SU-DHL-6 (cell line): ENCODE results near the gene SMIM11.
"Not testable (repeated sequence)": the region's sequence is repeated elsewhere in the genome, so short reads cannot be mapped to it uniquely, and the experiment has no call there.

Experiments
- H2AFZ ChIP-seq: fragments of 200-600 bp; sonication (generic); 2 replicates; pipeline ENCODE4 v1.6.1; 2014; ENCODE audit warnings: low read depth, mild to moderate bottlenecking, moderate library complexity, mixed read lengths, antibody characterized with exemption, low read length; ENCODE audit not compliant: severe bottlenecking
- H3F3A ChIP-seq: fragments of 200-600 bp; shearing (Covaris generic); 2 replicates; pipeline ENCODE4 v1.6.0; 2016; ENCODE audit warnings: antibody characterized with exemption, mild to moderate bottlenecking; ENCODE audit not compliant: insufficient read depth
- H3K27ac ChIP-seq: fragments of 200-600 bp; sonication (generic); 2 replicates; pipeline ENCODE4 v1.5.1; 2016; ENCODE audit warnings: low read depth, mild to moderate bottlenecking, low read length, moderate library complexity, mixed read lengths
- H3K27me3 ChIP-seq: fragments of 200-600 bp; sonication (generic), shearing (Covaris generic); 2 replicates; pipeline ENCODE4 v1.6.0; 2014; ENCODE audit warnings: mild to moderate bottlenecking, low read length
- H3K36me3 ChIP-seq: fragments of 200-600 bp; sonication (generic); 2 replicates; pipeline ENCODE4 v1.6.1; 2014; ENCODE audit warnings: mild to moderate bottlenecking, low read length, mixed read lengths
- H3K4me2 ChIP-seq: fragments of 300-600, 200-600 bp; shearing (Covaris generic), sonication (generic); 2 replicates; pipeline ENCODE4 v1.6.0; 2014; ENCODE audit warnings: low read length, low read depth, mild to moderate bottlenecking; ENCODE audit not compliant: poor library complexity, severe bottlenecking
- H3K4me3 ChIP-seq: fragments of 200-600 bp; sonication (generic); 2 replicates; pipeline ENCODE4 v1.5.1; 2014; ENCODE audit warnings: antibody characterized with exemption, low read length, mild to moderate bottlenecking, mixed read lengths; ENCODE audit not compliant: insufficient read depth, poor library complexity, severe bottlenecking
- H3K79me2 ChIP-seq: fragments of 200-600 bp; sonication (generic); 2 replicates; pipeline ENCODE4 v1.6.1; 2014; ENCODE audit warnings: mild to moderate bottlenecking, low read length, moderate library complexity; ENCODE audit not compliant: insufficient read depth
- H3K9ac ChIP-seq: fragments of 200-600 bp; sonication (generic); 2 replicates; pipeline ENCODE4 v1.7.0; 2014; ENCODE audit warnings: mild to moderate bottlenecking, low read length
- H3K9me2 ChIP-seq: fragments of 200-600 bp; sonication (generic); replicated peaks from 2 replicates; pipeline ENCODE4 v1.6.1; 2014; ENCODE audit warnings: low read length; ENCODE audit not compliant: insufficient read depth
- H3K9me3 ChIP-seq: fragments of 200-600 bp; sonication (generic); 2 replicates; pipeline ENCODE4 v1.6.1; 2014; ENCODE audit warnings: low read length, mixed read lengths; ENCODE audit not compliant: insufficient read depth
- H4K20me1 ChIP-seq: fragments of 200-600 bp; sonication (generic); 2 replicates; pipeline ENCODE4 v1.6.1; 2014; ENCODE audit warnings: low read depth, mild to moderate bottlenecking, antibody characterized with exemption, low read length, moderate library complexity, mixed read lengths
- EZH2phosphoT487 ChIP-seq: fragments of 200-600 bp; sonication (generic), shearing (Covaris generic); conservative IDR thresholded peaks from 2 replicates; pipeline ENCODE4 v1.6.1; 2018; ENCODE audit warnings: mild to moderate bottlenecking, antibody characterized with exemption, low read length, moderate library complexity, mixed read lengths
- TF ChIP-seq, protein P1 (sequence below): fragments of 200-600 bp; sonication (generic); IDR thresholded peaks from one replicate; pipeline ENCODE4 v1.5.1; 2017; ENCODE audit warnings: antibody characterized with exemption, mild to moderate bottlenecking, low read length, moderate library complexity; ENCODE audit not compliant: insufficient read depth, poor library complexity, severe bottlenecking

SMIM11 gene, protein sequence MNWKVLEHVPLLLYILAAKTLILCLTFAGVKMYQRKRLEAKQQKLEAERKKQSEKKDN

DNA sequence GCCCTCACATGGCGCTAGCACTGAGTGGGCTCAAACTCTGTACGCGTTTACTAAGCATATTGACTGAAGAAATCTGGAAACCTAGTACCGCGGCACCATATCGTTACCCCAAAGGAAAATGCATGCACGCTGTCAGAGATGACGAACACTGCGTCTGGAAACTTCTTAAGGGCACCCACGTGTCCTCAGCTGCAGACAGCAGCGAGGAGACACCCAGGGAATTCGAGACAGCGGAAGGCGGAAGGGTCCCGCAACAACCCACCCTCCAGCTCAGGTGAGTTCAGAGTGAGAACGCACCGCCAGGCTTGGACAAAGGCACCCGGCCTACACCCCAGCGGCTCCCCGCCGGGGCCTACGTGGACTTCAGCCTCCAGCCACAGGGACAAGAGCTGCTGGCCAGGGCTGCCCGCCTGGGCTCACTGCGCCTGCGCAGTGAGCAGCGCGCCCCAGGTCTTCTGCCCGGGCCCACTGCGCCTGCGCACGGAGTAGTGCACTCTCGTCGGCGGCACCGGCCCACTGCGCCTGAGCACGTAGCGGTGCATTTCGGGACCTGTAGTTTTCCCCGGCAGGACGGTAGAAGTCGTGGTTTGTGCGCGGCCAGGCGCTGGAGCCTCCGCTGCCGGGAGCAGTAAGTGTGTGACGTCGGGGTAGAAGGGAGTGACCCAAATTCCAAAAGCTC is at the start of gene SMIM11:
SMIM11 (plus strand) TSS at position 568 of the 679 bp plus-strand sequence. CDS start 3,998 bp downstream, outside the sequence.
- not testable (repeated sequence) for H3K9me2 ChIP-seq, H3K9me3 ChIP-seq, H3F3A ChIP-seq, H3K4me2 ChIP-seq, H3K27me3 ChIP-seq, H3K4me3 ChIP-seq, H3K9ac ChIP-seq, H2AFZ ChIP-seq, H3K27ac ChIP-seq, H3K79me2 ChIP-seq, H4K20me1 ChIP-seq, H3K36me3 ChIP-seq

DNA sequence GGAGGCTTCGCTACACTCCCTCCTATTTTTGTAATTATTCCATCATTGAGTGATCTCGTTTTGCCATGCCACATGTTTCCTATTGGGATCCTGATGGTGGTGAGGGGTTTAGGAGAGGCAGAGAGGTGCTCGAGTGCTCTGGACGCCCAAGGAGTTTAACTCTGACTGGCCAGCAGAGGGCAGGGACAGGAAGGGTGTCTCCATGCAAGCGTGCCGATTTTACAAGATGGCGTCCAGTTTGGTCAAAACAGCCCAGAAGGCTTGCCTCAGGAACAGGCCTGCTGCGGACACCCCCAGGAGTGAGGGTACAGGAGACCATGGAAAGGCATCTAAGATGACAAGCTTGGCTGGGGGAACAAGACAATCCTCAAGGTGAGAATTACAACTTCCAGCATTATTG is 45.3 kb upstream of the SMIM11 start:
- Histone ChIP-seq H3K79me2 (no peaks in the 10 kb centered on the region), H3K27ac (no peak overlapping the region), H3K9ac (no peak overlapping the region), H3K9me2 (no peaks in the 10 kb centered on the region), H2AFZ (no peak overlapping the region), H3K9me3 (no peaks in the 10 kb centered on the region), H4K20me1 (no peaks in the 10 kb centered on the region), H3K27me3 (no peaks in the 10 kb centered on the region), H3K4me2 (no peak overlapping the region), H3K36me3 (no peaks in the 10 kb centered on the region), H3F3A (no peaks in the 10 kb centered on the region), H3K4me3 (no peak overlapping the region)
- no peak for TF ChIP-seq EZH2phosphoT487
- TF ChIP-seq, protein P1, sequence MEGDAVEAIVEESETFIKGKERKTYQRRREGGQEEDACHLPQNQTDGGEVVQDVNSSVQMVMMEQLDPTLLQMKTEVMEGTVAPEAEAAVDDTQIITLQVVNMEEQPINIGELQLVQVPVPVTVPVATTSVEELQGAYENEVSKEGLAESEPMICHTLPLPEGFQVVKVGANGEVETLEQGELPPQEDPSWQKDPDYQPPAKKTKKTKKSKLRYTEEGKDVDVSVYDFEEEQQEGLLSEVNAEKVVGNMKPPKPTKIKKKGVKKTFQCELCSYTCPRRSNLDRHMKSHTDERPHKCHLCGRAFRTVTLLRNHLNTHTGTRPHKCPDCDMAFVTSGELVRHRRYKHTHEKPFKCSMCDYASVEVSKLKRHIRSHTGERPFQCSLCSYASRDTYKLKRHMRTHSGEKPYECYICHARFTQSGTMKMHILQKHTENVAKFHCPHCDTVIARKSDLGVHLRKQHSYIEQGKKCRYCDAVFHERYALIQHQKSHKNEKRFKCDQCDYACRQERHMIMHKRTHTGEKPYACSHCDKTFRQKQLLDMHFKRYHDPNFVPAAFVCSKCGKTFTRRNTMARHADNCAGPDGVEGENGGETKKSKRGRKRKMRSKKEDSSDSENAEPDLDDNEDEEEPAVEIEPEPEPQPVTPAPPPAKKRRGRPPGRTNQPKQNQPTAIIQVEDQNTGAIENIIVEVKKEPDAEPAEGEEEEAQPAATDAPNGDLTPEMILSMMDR: no peak

DNA sequence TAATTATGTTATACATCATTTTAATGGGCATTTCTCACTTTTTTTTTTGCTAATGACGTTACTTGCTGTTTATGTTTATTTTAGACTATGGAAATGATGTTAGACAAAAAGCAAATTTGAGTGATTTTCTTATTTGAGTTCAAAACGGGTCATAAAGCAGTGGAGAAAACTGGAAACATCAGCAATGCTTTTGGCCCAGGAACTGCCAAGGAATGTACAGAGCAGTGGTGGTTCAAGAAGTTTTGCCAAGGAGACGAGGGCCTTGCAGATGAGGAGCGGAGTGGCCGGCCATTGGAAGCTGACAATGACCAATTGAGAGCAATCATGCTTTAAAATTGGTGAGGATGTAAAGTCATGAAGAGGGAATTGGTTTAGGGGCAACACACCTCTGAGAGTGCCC is 43.6 kb upstream of the SMIM11 start:
- Histone ChIP-seq H2AFZ (no peak overlapping the region), H3K4me2 (no peak overlapping the region), H3F3A (no peaks in the 10 kb centered on the region), H3K9me3 (no peaks in the 10 kb centered on the region), H4K20me1 (no peaks in the 10 kb centered on the region), H3K27me3 (no peaks in the 10 kb centered on the region), H3K27ac (no peak overlapping the region), H3K9ac (no peak overlapping the region), H3K79me2 (no peaks in the 10 kb centered on the region), H3K4me3 (no peak overlapping the region), H3K9me2 (no peaks in the 10 kb centered on the region), H3K36me3 (no peaks in the 10 kb centered on the region)
- TF ChIP-seq, protein P1: no peak
- no peak for TF ChIP-seq EZH2phosphoT487

DNA sequence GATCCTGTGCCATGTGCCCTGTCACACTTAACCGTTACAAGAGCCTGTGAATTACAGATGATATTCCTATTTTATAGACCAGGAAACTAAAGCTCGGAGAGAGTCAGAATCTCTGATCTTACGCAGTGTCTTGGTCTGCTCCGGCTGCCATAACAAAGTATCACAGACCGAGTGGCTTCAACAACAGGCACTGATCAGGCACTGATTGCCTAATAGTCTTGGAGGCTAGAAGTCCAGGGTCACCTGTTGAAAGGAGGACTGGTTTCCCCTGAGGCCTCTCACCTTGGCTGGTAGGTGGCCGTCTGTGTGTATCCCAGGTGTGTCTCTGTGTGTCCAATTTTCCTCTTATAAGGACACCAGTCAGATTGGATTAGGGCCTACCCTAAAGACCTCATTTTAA is 43.0 kb upstream of the SMIM11 start:
- no peaks in the 10 kb centered on the region for H3K9me3 ChIP-seq
- no peaks in the 10 kb centered on the region for H3K9me2 ChIP-seq
- H3K79me2 ChIP-seq: no peaks in the 10 kb centered on the region
- H3K4me2 ChIP-seq: no peak overlapping the region
- TF ChIP-seq, protein P1: no peak
- TF ChIP-seq EZH2phosphoT487: no peak
- no peak overlapping the region for H3K9ac ChIP-seq
- no peaks in the 10 kb centered on the region for H3K27me3 ChIP-seq
- no peak overlapping the region for H2AFZ ChIP-seq
- H3F3A ChIP-seq: no peaks in the 10 kb centered on the region
- H3K36me3 ChIP-seq: no peaks in the 10 kb centered on the region
- H3K27ac ChIP-seq: no peak overlapping the region
- no peak overlapping the region for H3K4me3 ChIP-seq
- no peaks in the 10 kb centered on the region for H4K20me1 ChIP-seq
